NCI-H748 (cell line): ENCODE measurements around the gene MPIG6B.
A peak's percentile ranks its signal among the peaks of the same experiment; 100 is the strongest.

ENCODE experiments used
- DNase-seq: peaks from one replicate; lab custom pipeline; 2025; ENCODE audit not compliant: unreplicated experiment; lab: John Stamatoyannopoulos, UW

Gene MPIG6B

DNA sequence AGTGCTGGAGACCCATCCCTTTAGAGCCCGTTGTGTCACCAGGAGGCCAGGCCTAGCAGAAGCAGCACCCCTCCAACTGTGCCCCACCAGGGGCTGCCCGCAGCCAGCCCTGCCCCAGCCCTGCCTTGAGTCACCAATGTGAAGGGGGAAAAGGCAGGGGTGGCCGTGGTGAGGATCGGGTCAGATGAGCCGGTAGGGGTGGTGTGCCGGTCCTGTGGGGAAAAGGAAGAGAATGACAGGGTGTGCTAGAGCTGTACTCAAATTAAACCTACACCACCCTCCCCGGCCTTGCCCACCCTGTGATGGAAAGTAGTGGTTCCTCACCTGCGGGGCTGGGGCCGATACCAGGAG is 42.4 kb downstream of the MPIG6B start:
- DNase-seq: no peak

DNA sequence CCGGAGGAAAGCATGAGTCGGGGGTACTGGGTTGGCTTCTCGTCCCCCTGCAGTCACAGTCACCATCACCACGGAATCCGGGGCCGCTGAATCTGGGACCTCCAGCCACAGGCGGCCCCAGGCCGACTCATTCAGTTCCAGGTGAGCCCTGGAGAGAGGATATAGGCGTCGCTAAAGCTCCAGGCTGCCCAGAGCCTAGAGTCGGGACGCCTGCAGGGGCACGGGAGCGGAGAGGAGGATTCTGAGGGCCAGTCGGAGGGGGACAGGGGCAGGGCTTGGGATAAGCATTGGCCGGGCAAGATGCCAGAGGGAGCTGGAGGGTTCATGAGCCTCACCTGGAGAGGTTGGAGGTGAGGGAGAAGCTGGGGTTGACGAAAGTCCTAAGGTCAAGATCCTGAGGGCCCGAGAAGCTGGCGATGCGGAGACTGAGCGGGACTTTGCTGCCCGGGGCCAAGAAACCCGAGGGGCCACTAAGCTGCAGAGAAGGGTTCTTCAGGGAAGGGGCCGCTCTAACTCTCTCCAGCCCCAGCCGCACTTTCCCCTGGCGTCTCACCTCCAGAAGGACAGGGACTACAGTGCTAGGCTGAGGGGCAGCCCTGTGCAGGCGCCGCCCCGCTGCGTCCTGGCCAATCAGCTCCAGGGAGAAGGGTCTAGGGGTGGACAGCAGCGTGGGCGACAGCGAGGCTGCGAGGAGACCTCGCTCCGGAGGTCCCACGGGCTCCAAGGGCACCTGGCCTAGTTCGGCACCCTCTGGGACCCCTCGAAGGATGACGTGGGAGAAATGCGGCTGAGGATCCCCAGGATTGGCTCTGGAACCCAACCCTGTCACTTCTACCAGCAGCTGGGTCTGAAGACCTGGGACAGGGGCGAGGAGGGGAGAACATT is 43.0 kb downstream of the MPIG6B start:
- DNase-seq: peak; percentile 24

DNA sequence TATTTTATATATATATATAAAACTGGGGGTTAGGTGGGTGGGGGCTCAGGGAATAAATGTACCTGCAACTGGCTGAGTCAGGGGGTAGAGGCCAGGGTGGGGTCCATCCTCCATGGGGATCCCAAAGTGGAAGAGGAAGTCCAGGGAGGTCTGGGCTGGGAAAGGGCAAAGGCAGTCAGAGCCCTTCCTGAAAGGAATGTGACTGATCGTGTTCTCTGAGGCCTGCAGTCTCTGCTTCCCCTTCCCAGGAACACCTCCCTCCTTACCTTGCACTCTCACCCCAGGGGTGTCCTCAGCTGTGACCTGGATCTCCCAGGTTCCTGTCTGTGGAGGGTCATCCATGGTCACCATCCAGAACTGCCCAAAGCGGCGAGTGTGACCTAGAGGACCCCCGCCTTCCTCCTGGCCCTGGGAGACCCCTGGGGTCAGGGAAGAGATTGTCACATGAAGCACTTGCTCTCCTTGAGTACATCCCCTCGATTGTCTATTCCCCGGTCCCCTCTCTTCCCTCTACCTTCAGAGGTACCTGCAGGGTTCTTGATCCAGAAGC is 44.0 kb downstream of the MPIG6B start:
- no peak for DNase-seq

DNA sequence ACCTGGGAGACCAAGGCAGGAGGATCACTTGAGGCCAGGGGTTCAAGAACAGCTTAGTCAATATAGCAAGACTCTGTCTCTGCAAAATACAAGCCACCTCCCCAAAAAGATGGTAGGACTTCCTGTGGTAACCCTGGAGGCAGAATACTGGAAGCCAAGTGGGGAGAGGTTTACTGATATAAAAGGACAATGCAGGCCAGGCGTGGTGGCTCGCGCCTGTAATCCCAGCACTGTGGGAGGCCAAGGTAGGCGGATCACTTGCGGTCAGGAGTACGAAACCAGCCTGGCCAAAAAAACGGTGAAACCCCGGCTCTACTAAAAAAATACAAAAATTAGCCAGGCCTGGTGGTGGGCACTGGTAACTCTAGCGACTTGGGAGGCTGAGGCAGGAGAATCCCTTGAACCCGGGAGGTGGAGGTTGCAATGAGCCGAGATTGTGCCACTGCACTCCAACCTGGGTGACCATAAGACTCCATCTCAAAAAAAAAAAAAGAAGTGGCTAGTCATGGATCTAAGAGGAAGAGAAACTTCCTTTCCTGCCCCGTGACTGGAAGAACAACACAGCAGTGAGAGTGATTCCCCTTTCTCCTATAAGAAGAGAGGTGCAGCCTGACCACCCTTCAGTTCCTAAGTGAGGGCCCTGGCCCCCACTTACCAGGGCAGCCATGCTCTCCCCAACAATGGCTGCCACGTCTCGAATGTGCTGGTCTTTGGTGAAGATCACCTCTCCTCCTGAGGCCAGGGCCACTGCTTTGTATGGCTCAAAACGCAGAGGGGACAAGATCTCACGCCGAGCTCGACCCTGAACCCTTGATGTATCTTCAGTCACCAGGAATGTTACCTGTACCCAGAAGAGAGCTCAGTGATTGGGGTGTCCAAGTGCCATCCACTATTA is 45.4 kb downstream of the MPIG6B start:
- DNase-seq: no peak

DNA sequence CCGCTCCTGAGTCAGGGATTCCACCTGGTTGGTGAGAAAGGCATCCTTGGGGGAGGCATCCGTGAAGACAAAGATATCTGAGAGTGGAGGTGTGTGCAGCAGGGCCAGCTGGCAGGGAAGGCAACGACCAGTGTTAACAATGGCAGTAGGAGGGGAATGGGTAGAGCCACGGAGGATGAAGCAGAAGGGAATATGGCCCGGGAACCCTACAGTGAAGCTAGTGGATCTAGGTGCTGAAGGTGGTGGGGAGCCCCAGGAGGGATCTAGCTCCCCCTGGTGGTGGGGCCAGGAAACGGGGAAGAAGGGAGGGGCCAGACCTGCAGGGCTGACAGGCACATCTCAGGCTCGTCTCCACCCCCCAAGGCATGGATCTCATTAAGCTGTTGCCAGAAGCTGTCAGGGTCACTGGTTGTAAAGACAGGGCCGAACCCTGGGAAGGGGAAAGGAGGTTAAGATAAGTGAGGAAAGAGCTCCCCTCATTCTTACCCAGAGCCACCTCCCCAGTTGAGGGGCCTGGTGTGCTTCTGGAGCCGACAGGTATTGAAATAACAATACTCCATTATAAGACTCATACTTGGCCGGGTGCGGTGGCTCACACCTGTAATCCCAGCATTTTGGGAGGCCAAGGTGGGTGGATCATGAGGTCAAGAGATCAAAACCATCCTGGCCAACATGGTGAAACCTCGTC is 46.7 kb downstream of the MPIG6B start:
- DNase-seq: peak; percentile 80

DNA sequence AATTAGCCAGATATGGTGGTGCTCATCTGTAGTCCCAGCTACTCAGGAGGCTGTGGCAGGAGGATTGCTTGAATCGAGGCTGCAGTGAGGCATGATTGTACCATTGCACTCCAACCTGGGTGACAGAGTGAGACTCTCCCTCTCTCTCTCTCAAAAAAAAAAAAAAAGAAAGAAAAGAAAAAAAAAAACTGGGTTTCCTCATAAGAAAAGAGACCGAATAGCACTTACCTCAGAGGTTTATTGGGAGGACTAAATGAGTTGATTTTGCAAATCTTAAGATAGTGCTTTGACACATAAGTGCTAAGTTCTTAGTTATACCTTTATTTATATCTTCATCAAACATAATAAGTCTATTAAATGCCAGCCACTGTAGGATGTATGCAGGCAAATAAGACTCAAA is 47.7 kb downstream of the MPIG6B start:
- DNase-seq: no peak

DNA sequence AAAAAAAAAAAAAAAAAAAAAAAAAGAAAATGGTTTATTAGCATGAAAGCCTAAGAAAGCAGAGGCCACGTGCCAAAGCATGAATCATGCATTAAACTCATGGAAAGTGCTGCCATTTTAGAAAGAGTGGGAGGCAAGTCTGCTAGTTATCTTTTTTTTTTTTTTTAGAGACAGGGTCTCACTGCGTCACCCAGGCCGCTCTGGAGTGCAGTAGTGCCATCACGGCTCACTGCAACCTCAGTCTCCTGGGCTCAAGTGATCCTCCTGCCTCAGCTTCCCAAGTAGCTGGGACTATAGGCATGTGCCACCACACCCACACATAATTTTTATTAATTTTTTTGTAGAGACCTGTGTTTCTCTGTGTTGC is 48.8 kb downstream of the MPIG6B start:
- no peak for DNase-seq

DNA sequence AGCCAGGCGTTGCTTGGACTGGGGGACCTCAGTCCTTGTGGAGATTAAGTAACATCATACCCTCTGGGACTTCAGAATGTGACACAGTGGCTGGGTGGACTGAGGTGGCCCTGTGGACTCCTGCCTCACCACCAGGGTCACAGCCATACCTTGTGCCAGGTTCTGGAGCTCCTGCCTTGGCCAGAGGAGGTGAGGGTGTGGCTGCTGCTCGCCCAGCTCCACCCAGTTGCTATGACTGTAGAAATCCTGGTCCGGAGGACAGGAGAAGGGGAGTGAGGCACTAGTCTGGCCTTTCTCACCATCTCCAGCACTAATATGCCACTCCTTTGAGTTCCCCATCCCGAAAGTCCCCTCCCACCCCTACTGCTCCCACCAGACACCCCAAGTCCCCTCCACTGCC is 52.0 kb downstream of the MPIG6B start:
- DNase-seq: no peak

DNA sequence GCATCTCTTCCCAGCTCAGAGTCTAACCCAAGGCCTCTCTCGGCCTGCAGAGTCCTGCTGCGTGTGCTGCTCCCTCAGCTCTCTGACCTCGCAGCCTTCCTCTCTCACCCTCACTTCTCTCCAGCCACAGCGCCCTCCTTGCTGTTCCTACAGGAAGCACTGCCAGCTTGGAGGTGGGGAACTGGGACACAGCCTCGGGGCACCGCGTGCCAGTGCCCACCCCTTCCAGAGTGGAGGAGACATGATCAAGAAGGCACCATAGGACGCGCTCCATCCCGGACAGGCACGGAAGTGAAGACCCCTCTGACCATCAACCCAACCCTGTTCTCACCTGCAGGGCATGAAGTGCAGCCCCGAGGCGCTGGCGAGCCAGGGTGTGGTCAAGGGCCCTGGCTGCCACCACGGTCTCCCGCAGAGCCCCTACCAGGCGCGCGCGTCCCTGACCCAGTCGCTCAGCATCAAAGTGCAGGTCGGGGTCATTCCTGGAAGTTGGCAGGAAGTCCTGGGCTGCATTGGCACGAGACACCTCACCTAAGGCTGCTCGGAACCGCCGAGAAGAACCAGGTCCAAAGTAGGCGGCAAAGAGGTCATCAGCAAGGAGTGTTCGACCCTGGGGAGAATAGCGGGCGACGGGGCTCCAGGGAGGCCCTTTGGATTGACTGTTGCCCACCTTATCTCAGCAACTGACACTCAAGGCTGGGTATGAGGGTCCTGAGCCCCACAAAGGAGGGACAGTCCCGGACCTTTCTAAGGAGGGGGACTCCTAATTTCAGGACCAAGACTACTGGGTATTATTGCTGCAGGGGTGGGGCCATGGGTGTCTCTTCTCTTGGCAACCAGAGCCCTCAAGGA is 52.7 kb downstream of the MPIG6B start:
- no peak for DNase-seq
